ENCODE results near the gene FAAP24.
"Not testable (repeated sequence)": the region's sequence is repeated elsewhere in the genome, so short reads cannot be mapped to it uniquely, and the experiment has no call there.

The FAAP24 gene

GRCh38 chr19:32971715-32972540 lies at the start of gene FAAP24, which contains the start of gene CEP89:
TSS of gene FAAP24 (plus strand) at chr19:32972242. CDS start at chr19:32973197, 955 bp downstream.
TSS of gene CEP89 (minus strand) at chr19:32971958. CDS start at chr19:32971874, 84 bp downstream.
- DNase-seq: peak; percentile 96 to 98

GRCh38 chr19:32924200-32924599 lies 47.8 kb upstream of the FAAP24 start:
- no peak for DNase-seq

DNA sequence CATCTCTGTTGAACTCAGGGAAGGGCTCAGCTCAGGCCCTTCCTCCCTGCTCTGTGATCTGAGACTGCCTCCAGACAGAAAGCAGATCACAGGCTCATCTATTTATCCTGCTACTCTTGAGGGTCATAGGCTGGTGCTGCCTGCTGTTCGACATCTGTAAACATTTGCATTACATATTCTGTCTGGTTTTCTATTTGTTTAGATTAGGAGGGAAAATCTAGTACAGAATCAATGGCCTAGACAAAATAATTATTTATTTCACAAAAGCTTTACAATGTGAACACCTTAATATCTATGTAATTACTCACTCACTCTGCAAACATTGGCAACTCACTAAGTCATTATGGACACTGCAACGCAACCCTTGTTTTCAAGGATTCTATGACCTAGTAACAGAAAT lies 43.2 kb upstream of the FAAP24 start:
- no peak for DNase-seq

GRCh38 chr19:32930567-32930966 lies 41.5 kb upstream of the FAAP24 start:
- no peak for DNase-seq

- DNase-seq: no peak
These were observed 38.5 kb upstream of the FAAP24 start for GRCh38 chr19:32933571-32933970.

GRCh38 chr19:32935629-32936028 lies 36.4 kb upstream of the FAAP24 start:
- no peak for DNase-seq

- no peak for DNase-seq
These were observed 36.0 kb upstream of the FAAP24 start for GRCh38 chr19:32936065-32936464.

GRCh38 chr19:32941273-32941672 lies 30.8 kb upstream of the FAAP24 start:
- not testable (repeated sequence) for DNase-seq

DNA sequence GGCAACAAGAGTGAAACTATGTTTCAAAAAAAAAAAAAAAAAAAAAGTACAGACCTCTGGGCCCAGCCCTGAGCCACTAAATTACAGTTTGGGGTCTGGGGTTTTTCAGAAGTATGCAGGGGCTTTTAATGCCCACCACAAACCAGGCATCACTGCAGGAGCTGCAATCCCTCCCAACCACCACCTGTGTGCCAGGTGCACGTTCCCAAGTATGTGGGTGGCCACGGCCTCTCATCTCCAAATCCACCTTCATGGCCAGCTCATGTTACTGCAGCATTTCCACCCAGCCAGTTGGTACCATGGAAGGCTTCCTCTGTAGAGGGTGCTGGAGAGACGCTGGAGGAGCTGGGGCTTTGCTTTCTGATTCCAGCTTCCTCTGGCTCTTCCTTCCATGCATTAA lies 26.8 kb upstream of the FAAP24 start:
- no peak for DNase-seq

DNA sequence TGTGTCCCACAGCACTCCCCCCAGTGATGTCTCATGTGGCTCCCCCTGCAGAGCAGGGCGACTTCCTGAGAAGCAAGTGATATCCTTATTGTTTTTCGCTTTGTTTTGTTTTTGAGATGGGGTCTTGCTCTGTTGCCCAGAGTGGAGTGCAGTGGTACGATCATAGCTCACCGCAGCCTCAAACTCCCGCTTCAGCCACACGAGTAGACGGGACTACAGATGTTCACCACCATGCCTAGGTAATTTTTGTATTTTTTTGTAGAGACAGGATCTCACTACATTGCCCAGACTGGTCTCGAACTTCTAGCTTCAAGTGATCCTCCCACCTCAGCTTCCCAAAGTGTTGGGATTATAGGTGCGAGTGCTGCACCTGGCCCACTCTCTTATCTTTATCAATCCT lies 5.3 kb upstream of the FAAP24 start:
- DNase-seq: no peak

DNA sequence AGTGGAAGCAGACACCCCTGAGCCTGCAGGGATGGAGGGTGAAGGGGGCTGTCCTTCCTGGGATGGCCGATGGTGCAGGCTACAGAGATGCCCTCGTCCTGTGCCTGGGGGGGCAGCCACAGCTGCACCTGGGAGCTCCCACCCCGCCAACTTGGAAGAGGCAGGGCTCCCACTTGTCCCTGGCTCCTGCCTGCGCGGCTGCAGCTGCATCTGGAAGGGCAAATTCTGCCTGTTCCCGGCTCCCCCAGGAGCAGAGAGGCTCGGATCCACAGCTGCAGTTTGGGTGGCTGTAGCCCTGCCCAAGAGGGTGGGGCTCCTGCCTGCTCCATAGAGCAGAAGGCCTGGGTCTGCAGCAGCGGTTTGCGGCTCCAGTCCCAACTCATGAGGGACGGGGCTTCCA lies 2.5 kb upstream of the FAAP24 start:
- DNase-seq: no peak

DNA sequence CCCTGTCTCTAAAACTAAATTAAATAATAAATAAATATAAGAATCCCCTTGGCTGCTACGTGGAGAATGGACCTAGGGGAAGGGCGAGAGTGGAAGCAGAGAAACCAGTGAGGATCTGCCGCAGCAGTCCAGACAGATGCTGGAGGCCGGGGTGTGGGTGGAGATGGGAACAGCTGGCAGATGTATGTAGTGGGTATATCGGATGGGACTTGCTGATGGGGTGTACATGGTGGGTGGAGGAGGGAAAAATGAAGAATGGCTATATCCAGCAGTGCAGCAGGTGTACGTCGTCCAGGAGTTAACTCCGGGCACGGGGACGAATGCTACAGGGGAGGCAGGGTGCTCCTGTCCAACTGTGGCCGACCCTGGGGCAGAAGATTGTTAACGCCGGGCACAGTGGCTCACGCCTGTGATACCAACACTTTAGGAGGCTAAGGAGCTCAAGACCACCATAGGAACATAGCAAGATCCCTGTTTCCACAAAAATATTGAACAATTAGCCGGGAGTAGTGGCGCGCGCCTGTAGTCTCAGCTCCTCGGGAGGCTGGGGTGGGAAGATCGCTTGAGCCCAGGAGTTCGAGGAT lies 938 bp upstream of the FAAP24 start:
- no peak for DNase-seq

- DNase-seq: peak; percentile 26 to 43
These were observed 4.3 kb downstream of the FAAP24 start for GRCh38 chr19:32976223-32976805.

DNA sequence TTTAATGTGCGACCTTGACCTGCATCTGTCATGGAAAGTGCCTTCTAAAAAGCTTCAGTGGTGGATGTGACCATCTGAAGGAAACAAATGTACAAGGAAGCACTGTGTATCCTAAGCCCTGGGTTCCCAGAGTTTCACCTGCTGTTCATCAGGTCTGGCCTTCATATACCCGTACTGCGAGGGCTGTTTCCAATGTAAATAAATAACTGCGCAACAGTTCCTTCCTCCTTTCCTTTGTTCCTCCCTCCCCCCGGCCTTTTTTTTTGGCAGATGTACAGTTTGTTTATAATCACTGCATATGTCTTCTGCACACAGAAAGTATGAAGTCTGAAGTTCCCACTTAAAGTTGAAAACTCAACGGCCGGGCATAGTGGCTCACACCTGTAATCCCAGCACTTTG lies 5.2 kb downstream of the FAAP24 start:
- DNase-seq: no peak

DNA sequence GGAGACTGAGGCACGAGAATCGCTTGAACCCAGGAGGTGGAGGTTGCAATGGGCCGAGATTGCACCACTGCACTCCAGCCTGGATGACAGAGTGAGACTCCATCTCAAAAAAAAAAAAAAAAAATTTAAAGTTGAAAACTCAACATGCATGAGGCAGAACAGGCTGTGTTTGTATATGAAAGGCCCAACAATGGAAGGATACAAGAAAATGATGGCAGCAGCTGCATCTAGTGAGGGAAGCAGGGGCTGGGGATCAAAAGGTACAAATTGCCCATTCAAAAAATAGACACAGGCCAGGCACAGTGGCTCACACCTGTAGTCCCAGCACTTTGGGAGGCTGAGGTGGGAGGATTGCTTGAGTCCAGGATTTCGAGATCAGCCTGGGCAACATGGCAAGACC lies 5.8 kb downstream of the FAAP24 start:
- DNase-seq: not testable (repeated sequence)

DNA sequence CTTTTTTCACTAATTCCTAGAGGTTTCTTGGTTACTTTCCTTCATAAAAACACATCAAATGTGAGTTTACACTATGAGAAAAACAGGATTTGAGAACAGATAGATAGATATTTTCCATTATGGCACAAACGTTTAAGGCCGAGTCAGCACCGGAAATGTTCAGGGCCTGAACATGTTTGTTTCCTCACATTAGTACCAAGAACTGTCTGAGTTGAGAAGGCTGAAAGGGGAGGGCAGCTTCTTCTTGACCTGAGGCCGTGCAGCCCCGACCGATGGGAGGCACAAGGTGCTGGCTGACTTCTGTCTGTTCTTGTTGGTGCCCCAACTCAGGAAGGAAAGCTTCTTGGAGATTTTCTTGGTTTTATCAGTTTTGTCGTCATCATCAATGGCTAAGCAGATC lies 7.8 kb downstream of the FAAP24 start:
- DNase-seq: not testable (repeated sequence)

- DNase-seq: not testable (repeated sequence)
These were observed 10.4 kb downstream of the FAAP24 start for GRCh38 chr19:32982488-32982887.

DNA sequence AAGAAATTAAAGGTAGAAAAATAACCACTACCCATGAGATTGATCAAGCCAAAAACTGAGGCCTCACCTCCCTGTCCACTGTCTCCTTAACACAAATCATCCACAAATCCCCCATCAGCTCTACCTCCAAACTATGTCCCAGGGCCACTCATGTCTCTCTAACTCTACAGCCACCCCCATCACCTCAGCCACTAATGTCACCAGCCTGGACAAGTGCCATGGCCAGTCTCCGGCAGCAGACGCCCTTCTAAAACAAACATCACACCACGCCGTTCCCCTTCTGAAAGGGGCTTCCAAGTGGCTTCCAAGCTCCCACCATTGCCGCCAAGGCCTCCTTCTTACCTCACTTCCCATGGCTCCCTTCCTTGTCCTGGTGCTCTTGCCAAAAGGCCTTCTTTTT lies 16.2 kb downstream of the FAAP24 start:
- DNase-seq: not testable (repeated sequence)

- no peak for DNase-seq
These were observed 16.7 kb downstream of the FAAP24 start for GRCh38 chr19:32988724-32989123.

- not testable (repeated sequence) for DNase-seq
These were observed 23.9 kb downstream of the FAAP24 start for GRCh38 chr19:32995966-32996365.

GRCh38 chr19:32997061-32997464 lies 25.0 kb downstream of the FAAP24 start:
- not testable (repeated sequence) for DNase-seq

DNA sequence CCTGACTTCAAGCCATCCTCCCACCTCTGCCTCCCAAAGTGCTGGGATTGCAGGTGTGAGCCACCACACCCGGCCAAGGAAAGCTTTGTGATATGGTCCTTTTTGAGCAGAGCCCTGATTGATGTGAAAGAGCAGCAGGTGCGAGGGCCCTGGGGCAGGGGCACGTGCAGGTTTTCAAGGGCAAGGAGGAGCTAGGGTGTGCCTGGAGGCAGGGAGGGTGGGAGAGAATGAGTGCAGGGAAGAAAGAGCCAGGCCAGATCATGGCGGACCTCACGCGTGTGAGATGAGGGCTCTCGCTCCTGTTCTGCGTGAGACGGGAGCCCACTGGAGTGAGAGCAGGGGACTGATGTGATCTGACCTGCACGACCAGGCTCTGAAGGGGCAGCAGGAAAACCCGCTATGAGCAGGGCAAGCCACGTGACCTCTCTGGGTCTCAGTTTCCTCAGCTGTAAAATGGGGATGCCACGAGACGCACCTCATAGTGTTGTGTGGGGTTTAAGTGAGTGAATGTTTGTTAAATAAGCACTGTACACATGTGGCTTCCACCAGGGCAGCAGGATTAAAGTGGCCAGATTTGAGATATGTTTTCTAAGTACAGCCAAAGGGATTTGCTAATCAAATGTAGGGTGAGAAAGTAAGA lies 25.8 kb downstream of the FAAP24 start:
- no peak for DNase-seq

DNA sequence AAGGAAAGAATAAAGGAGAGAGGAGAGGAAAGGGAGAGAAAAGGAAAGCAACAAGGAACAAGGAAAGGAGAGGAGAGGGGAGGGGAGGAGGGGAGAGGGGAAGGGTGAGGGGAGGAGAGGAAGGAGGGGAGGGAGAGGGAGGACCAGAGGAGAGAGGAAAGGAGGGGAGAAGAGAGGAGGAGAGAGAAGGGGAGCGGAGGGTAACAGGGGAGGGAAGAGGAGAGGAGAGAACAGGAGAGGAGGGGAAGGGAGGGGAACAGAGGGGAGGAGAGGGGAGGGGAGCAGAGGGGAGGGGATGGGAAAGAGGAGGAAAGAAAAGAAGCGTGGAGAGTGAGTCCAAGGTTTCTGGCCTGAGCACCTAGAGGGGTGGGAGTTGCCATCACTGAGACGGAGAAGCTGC lies 26.7 kb downstream of the FAAP24 start:
- no peak for DNase-seq

DNA sequence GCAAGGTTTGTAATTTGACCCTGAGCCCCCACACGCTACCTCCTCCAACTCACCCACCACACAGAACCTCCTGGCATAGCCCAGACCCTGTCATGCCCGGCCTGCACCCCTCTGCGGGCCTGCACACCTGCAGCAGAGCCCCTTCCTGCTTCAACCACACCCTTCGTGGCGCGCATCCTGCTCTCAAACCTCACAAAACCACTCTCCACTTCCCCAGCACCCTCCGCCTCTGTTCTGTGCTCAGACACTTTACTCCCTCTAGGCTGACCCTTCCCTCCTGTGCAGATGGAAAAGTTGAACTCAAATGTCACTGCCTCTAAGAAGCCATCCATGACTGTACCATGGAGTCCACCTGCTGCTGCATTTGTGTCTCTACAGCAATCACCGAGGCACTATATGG lies 28.5 kb downstream of the FAAP24 start:
- DNase-seq: no peak

All from SHP77 (cell line).